ENCODE data around the gene CNTFR. TPM values are rescaled to one million over a fixed set of nuclear protein-coding genes. Genes with fewer than 3 reads are reported as not detected.

The CNTFR gene
- total and polyA plus RNA-seq, 2 experiments from 2014 or later: 0.73 to 1.9 TPM

DNA sequence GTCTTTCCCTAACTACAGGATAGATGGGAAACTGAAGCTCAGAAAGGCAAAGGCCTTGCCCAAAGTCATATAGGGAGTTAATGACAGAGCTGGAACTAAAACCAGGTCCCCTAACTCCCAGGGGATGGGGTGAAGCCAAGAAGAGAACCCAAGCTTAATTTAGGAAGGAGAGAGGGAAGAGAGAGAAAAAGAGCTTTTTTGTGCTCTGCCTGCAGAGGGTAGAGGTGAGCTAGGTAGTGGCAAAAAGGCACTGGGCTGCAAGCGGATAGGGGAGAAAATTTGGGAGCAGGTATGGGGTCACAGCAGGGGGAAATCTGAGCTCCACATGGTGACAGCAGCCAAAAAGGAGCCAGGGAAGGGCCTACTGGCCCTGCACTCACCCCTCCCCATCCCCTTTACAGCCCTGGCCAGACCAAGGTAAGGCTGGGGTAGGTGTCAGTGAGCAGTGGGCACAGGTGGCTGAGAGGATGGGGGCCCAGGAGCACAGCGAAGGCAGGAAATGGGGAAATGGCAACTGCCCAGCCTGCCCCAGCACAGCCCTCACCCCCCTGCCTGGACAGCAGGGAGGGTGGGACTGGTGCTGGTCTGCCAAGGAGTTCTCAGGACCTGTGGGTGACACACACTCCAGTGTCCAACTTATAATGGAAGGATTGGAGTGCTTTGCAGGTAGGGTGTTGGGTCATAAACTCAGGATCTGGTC, 70.1 kb downstream of the CNTFR start:
- ATAC-seq (no peak), DNase-seq (ENCODE audit: low spot score) (peak; percentile 30)
- Histone ChIP-seq H3F3A (replicated peaks; ENCODE audit: low read depth) (no peaks in the 10 kb centered on the region), H4K20me1 (replicated peaks; ENCODE audit: insufficient read depth) (no peaks in the 10 kb centered on the region), H3K9me2 (ENCODE audit: insufficient read depth) (no peaks in the 10 kb centered on the region; the same call in 1 of the 2 replicates), H2AFZ (no peak overlapping the region), H3K4me1 (ENCODE audit: insufficient read depth) (peaks cover 4% of the 10 kb centered on the region), H3K4me3 (no peak overlapping the region), H3K36me3 (ENCODE audit: insufficient read depth) (no peaks in the 10 kb centered on the region), H3K27me3 (ENCODE audit: insufficient read depth) (peaks cover 18% of the 10 kb centered on the region), H3K27ac (ENCODE audit: low read depth) (no peak overlapping the region), H3K4me2 (no peak overlapping the region), H3K79me2 (replicated peaks; ENCODE audit: insufficient read depth) (no peaks in the 10 kb centered on the region)
- Mint-ChIP-seq H3K9me3 (no peaks in the 10 kb centered on the region; the same call in 2 of the 3 replicates), H3K4me1 (peaks cover 15% of the 10 kb centered on the region), H3K27me3 (ENCODE audit: insufficient read depth, low read depth, poor library complexity) (peaks cover 20% of the 10 kb centered on the region), H3K27ac (no peak overlapping the region), H3K36me3 (ENCODE audit: low read depth) (no peaks in the 10 kb centered on the region; the same call in 2 of the 3 replicates), H3K4me3 (no peak overlapping the region)
- TF ChIP-seq, protein P1, sequence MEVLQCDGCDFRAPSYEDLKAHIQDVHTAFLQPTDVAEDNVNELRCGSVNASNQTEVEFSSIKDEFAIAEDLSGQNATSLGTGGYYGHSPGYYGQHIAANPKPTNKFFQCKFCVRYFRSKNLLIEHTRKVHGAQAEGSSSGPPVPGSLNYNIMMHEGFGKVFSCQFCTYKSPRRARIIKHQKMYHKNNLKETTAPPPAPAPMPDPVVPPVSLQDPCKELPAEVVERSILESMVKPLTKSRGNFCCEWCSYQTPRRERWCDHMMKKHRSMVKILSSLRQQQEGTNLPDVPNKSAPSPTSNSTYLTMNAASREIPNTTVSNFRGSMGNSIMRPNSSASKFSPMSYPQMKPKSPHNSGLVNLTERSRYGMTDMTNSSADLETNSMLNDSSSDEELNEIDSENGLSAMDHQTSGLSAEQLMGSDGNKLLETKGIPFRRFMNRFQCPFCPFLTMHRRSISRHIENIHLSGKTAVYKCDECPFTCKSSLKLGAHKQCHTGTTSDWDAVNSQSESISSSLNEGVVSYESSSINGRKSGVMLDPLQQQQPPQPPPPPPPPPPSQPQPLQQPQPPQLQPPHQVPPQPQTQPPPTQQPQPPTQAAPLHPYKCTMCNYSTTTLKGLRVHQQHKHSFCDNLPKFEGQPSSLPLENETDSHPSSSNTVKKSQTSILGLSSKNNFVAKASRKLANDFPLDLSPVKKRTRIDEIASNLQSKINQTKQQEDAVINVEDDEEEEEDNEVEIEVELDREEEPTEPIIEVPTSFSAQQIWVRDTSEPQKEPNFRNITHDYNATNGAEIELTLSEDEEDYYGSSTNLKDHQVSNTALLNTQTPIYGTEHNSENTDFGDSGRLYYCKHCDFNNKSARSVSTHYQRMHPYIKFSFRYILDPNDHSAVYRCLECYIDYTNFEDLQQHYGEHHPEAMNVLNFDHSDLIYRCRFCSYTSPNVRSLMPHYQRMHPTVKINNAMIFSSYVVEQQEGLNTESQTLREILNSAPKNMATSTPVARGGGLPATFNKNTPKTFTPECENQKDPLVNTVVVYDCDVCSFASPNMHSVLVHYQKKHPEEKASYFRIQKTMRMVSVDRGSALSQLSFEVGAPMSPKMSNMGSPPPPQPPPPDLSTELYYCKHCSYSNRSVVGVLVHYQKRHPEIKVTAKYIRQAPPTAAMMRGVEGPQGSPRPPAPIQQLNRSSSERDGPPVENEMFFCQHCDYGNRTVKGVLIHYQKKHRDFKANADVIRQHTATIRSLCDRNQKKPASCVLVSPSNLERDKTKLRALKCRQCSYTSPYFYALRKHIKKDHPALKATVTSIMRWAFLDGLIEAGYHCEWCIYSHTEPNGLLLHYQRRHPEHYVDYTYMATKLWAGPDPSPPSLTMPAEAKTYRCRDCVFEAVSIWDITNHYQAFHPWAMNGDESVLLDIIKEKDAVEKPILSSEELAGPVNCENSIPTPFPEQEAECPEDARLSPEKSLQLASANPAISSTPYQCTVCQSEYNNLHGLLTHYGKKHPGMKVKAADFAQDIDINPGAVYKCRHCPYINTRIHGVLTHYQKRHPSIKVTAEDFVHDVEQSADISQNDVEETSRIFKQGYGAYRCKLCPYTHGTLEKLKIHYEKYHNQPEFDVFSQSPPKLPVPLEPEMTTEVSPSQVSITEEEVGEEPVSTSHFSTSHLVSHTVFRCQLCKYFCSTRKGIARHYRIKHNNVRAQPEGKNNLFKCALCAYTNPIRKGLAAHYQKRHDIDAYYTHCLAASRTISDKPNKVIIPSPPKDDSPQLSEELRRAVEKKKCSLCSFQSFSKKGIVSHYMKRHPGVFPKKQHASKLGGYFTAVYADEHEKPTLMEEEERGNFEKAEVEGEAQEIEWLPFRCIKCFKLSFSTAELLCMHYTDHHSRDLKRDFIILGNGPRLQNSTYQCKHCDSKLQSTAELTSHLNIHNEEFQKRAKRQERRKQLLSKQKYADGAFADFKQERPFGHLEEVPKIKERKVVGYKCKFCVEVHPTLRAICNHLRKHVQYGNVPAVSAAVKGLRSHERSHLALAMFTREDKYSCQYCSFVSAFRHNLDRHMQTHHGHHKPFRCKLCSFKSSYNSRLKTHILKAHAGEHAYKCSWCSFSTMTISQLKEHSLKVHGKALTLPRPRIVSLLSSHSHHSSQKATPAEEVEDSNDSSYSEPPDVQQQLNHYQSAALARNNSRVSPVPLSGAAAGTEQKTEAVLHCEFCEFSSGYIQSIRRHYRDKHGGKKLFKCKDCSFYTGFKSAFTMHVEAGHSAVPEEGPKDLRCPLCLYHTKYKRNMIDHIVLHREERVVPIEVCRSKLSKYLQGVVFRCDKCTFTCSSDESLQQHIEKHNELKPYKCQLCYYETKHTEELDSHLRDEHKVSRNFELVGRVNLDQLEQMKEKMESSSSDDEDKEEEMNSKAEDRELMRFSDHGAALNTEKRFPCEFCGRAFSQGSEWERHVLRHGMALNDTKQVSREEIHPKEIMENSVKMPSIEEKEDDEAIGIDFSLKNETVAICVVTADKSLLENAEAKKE (CRISPR knock-in tag; IDR thresholded peaks at IDR 0.05): no peak
- TF ChIP-seq, protein P2, sequence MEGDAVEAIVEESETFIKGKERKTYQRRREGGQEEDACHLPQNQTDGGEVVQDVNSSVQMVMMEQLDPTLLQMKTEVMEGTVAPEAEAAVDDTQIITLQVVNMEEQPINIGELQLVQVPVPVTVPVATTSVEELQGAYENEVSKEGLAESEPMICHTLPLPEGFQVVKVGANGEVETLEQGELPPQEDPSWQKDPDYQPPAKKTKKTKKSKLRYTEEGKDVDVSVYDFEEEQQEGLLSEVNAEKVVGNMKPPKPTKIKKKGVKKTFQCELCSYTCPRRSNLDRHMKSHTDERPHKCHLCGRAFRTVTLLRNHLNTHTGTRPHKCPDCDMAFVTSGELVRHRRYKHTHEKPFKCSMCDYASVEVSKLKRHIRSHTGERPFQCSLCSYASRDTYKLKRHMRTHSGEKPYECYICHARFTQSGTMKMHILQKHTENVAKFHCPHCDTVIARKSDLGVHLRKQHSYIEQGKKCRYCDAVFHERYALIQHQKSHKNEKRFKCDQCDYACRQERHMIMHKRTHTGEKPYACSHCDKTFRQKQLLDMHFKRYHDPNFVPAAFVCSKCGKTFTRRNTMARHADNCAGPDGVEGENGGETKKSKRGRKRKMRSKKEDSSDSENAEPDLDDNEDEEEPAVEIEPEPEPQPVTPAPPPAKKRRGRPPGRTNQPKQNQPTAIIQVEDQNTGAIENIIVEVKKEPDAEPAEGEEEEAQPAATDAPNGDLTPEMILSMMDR (conservative IDR thresholded peaks at IDR 0.05; ENCODE audit: low read depth in 2 of 2): peak; percentile 32 to 54

Data from GM23338 (cell line).